ENCODE measurements around the gene BRI3BP. TPM values are rescaled to one million over a fixed set of nuclear protein-coding genes. Genes with fewer than 3 reads are reported as not detected.

Gene BRI3BP
- 1 to 10 TPM; 4.3 to 6.7 (median 5.0) TPM for total RNA-seq

- no peaks in the 10 kb centered on the region for H3K27me3 ChIP-seq
- no peak within 1 kb of the TSS for H3K27ac ChIP-seq
- no peaks in the 10 kb centered on the region for H3K36me3 ChIP-seq
- DNase-seq (ENCODE audit: low spot score in 2 of 2), result no peak
- H3K4me3 ChIP-seq, result peak within 1 kb of the TSS; percentile 60 to 90 (median 68)
- H3K4me1 ChIP-seq, result peaks cover 0 to 8% of the 10 kb centered on the region in 2 donors
- H3K9me3 ChIP-seq, result no peaks in the 10 kb centered on the region
- TF ChIP-seq CTCF (IDR thresholded peaks at IDR 0.05) (no peak), POLR2AphosphoS5 (IDR thresholded peaks at IDR 0.05) (no peak), POLR2A (IDR thresholded peaks at IDR 0.05) (no peak)
- intact Hi-C loops (cut with DNase I; ENCODE audit: low total_unique reads), result no loop called here
Observed at GRCh38 chr12:124993626-124994436, at the start of gene BRI3BP. Gene BRI3BP, plus strand, starts transcription at chr12:124993645. Its CDS starts 146 bp downstream, at chr12:124993791.

GRCh38 chr12:124946447-124946793 lies 47.0 kb upstream of the BRI3BP start:
- no peak for DNase-seq (ENCODE audit: low spot score in 2 of 2)
- H3K4me3 ChIP-seq, result no peak overlapping the region
- TF ChIP-seq POLR2AphosphoS5 (IDR thresholded peaks at IDR 0.05) (no peak), CTCF (IDR thresholded peaks at IDR 0.05) (no peak), POLR2A (IDR thresholded peaks at IDR 0.05) (no peak)
- no peaks in the 10 kb centered on the region for H3K36me3 ChIP-seq
- no peaks in the 10 kb centered on the region for H3K9me3 ChIP-seq
- H3K4me1 ChIP-seq, result no peaks in the 10 kb centered on the region
- no peak overlapping the region for H3K27ac ChIP-seq
- intact Hi-C loops (cut with DNase I; ENCODE audit: low total_unique reads), result no loop called here
- no peaks in the 10 kb centered on the region for H3K27me3 ChIP-seq

- H3K27ac ChIP-seq, result no peak overlapping the region
- TF ChIP-seq CTCF (IDR thresholded peaks at IDR 0.05), result no peak
- H3K4me3 ChIP-seq, result no peak overlapping the region
- no peaks in the 10 kb centered on the region for H3K9me3 ChIP-seq
- no peaks in the 10 kb centered on the region for H3K4me1 ChIP-seq
- H3K36me3 ChIP-seq, result no peaks in the 10 kb centered on the region
- H3K27me3 ChIP-seq, result no peaks in the 10 kb centered on the region
- intact Hi-C loops (cut with DNase I; ENCODE audit: low total_unique reads), result no loop called here
- DNase-seq (ENCODE audit: low spot score in 2 of 2), result no peak
Observed at GRCh38 chr12:124947013-124947412, 46.4 kb upstream of the BRI3BP start.

GRCh38 chr12:124947561-124948398 lies 45.7 kb upstream of the BRI3BP start:
- no peaks in the 10 kb centered on the region for H3K27me3 ChIP-seq
- no peaks in the 10 kb centered on the region for H3K9me3 ChIP-seq
- H3K27ac ChIP-seq, result no peak overlapping the region
- no peak overlapping the region for H3K4me3 ChIP-seq
- intact Hi-C loops (cut with DNase I; ENCODE audit: low total_unique reads), result no loop called here
- H3K4me1 ChIP-seq, result no peaks in the 10 kb centered on the region
- DNase-seq (ENCODE audit: low spot score in 2 of 2), result no peak
- H3K36me3 ChIP-seq, result no peaks in the 10 kb centered on the region
- no peak for TF ChIP-seq CTCF (IDR thresholded peaks at IDR 0.05)
- TF ChIP-seq POLR2A (IDR thresholded peaks at IDR 0.05), result no peak
- TF ChIP-seq POLR2AphosphoS5 (IDR thresholded peaks at IDR 0.05), result no peak

- no peak for TF ChIP-seq POLR2AphosphoS5 (IDR thresholded peaks at IDR 0.05)
- H3K9me3 ChIP-seq, result no peaks in the 10 kb centered on the region
- no peak overlapping the region for H3K4me3 ChIP-seq
- DNase-seq (ENCODE audit: low spot score in 2 of 2), result no peak
- no peaks in the 10 kb centered on the region for H3K27me3 ChIP-seq
- H3K4me1 ChIP-seq, result no peaks in the 10 kb centered on the region
- no peak overlapping the region for H3K27ac ChIP-seq
- intact Hi-C loops (cut with DNase I; ENCODE audit: low total_unique reads), result no loop called here
- no peaks in the 10 kb centered on the region for H3K36me3 ChIP-seq
Observed at GRCh38 chr12:124949066-124949465, 44.4 kb upstream of the BRI3BP start.
